Measurements from ENCODE around the gene RAI1.

Gene RAI1

DNA sequence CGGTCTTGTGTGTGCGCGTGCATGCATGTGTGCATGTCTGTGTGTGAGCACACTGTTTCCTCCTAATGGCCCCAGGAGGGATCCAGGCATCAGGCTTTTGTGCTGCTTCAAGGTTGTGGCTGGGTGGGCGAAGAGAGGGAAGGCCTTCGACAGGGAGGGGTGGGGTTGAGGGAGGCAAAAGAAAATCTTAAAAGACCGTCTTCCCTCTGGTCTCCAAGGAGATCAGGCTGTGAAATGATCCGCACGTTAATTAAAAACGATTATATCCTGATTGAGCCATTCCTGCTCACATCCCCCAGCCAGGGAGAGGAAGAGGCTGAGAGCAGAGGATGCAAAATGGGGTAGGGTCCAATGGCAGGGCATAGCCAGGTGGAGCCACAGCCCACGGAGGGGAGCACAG is 46.9 kb downstream of the RAI1 start:
- no peak for TF ChIP-seq CTCF (IDR thresholded peaks at IDR 0.05)

DNA sequence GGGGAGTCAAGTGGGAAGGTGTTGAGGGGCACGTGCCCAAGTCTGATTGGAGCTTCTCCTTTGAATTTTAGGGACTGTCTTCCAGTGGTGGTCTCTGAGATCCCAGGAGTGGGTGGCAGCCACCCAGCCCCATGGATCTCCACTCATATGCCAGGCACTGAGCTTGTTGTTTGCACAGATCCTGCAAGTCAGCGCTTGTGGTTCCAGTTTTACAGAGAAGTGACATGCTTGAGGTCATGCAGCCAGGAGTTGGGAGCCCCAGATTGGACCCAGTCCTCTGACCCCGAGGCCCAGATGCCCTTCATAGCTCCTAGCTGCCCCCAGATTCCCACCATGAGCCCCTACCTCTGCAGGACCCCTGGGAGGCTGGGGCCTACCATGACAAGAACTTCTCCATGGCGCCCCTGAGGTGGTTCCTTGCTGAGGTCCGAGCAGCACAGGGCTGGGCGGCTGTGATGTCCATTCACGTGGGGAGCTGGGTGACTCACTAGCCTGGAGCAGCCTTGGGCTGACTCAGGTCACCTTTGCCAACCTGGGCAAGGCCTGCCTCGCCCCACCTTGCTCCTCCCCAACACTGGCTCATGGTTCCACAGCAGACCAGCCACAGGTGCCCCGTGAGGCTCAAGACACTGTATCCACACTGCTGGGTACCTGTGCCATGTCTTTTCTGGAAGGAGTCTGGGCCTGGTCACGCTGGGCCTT is 47.4 kb downstream of the RAI1 start:
- TF ChIP-seq CTCF (IDR thresholded peaks at IDR 0.05): no peak

- peak; percentile 60 for TF ChIP-seq CTCF (IDR thresholded peaks at IDR 0.05)
These were observed 48.5 kb downstream of the RAI1 start for GRCh38 chr17:17729620-17730249.

- no peak for TF ChIP-seq CTCF (IDR thresholded peaks at IDR 0.05)
These were observed 49.1 kb downstream of the RAI1 start for GRCh38 chr17:17730250-17730935.

GRCh38 chr17:17732444-17732843 is 51.2 kb downstream of the RAI1 start:
- peak; percentile 6; the same call in 1 of the 2 replicates for TF ChIP-seq CTCF (IDR thresholded peaks at IDR 0.05)

DNA sequence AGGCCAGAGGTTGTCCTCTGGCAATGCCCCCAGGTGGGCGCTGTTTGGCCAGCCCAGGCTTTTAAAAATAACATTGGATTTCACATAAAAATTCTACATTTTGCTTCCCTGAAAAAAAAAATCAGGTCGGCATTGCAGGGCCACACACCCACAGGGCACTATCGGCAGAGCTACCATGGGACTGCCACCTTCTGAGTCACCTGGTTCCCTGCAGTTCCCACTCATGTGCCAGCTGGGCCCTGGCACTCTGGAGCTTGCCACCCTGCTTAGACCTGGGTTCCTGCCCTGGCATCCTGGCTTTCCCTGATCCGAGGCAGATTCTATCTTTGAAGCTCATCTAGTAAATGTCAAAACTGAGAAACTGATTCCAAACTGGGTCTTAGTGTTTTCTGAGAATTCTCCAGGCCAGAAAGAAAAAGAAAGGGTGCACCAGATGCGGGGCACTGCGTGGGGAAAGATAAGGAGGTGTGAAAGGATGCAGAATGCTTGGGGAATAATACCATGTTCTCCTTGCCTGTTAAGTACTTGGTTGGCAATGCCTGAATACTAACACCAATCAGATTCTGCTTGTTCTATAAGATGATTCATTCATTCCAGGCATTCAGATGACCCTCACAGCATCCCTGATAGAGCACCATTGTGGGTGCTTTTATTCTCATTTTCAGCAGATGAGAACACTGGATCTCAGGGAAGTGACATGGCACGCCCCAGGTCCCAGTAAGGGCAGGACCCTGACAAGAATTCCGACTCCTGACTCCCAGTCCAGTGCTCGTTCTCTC is 51.8 kb downstream of the RAI1 start:
- TF ChIP-seq CTCF (IDR thresholded peaks at IDR 0.05): 0 out of 2 replicates have a peak, but pooled peaks have one; percentile 4

All from LNCAP (cell line).